K562 (cell line): ENCODE data around the gene MTSS2. TPM values are rescaled to one million over a fixed set of nuclear protein-coding genes. Genes with fewer than 3 reads are reported as not detected.

ENCODE experiments used
- ATAC-seq: fragments of 200-7000 bp; cut with Tn5 transposase; 3 replicates; pipeline ENCODE4 v1.9.1; 2020; ENCODE audit warnings: moderate library complexity
- BruUV-seq: library from RNA; stranded (reverse); fragments of 400-500 nt; replicated peaks from 2 replicates; lab custom pipeline; 2021; lab: Mats Ljungman, UMichigan
- CTCF ChIA-PET: fragments of 300-600 bp; formaldehyde crosslinking; extraction: SDS; loops from one replicate; lab custom pipeline; 2021; ENCODE audit warnings: low intra/inter-chr PET ratio; lab: Yijun Ruan, JAX
- POLR2A ChIA-PET: fragments of 300-600, 350-650 bp; sonication (Branson Sonifier 250); formaldehyde crosslinking; extraction: SDS; loops from one replicate; lab custom pipeline; 2021; ENCODE audit warnings: antibody characterized with exemption, inconsistent platforms; lab: Yijun Ruan, JAX
- DNase-seq, 4 experiments: peaks; one replicate each; pipeline versions ENCODE4 v3.0.0 to v3.0.0-alpha.2; 2011 to 2018; ENCODE audit warnings: low spot score in 3 of 4, mixed read lengths in 3 of 4; ENCODE audit errors: extremely low read depth in 1 of 4
- FAIRE-seq: peaks from 2 replicates; lab custom pipeline; 2011; peaks lifted over from hg19 to GRCh38; lab: Jason Lieb, UNC
- H2AFZ ChIP-seq: 2 replicates; pipeline ENCODE4 v1.6.0; 2011; ENCODE audit warnings: low read depth, low read length, control low read depth, inconsistent platforms
- H3K27ac ChIP-seq: fragments of 200-600 bp; 3 replicates; pipeline ENCODE4 v1.8.0; 2011; ENCODE audit warnings: low read depth, mild to moderate bottlenecking, control low read depth, inconsistent platforms, low read length, moderate library complexity, mixed read lengths; ENCODE audit errors: extremely low read depth
- H3K27me3 ChIP-seq, 2 experiments: fragments of 300-600 bp in 1 of 2; 2 replicates in 1 of 2; 3 replicates in 1 of 2; pipeline versions ENCODE4 v1.6.0 to v1.8.0; 2011; ENCODE audit warnings: inconsistent platforms in 2 of 2, low read length in 2 of 2, mild to moderate bottlenecking in 1 of 2, mixed read lengths in 1 of 2, moderate library complexity in 1 of 2; ENCODE audit not compliant: control insufficient read depth in 2 of 2, insufficient read depth in 2 of 2
- H3K36me3 ChIP-seq: fragments of 300-600 bp; 3 replicates; pipeline ENCODE4 v1.8.0; 2011; ENCODE audit warnings: mild to moderate bottlenecking, low read length, inconsistent platforms; ENCODE audit not compliant: control insufficient read depth, insufficient read depth
- H3K4me1 ChIP-seq, 2 experiments: fragments of 200-600 bp in 1 of 2; replicated peaks in 1 of 2; 2 replicates in 1 of 2; 3 replicates in 1 of 2; pipeline versions ENCODE4 v1.5.1 to v1.8.0; 2011; ENCODE audit warnings: inconsistent platforms in 2 of 2, low read length in 2 of 2, mild to moderate bottlenecking in 1 of 2, mixed read lengths in 1 of 2, moderate library complexity in 1 of 2; ENCODE audit not compliant: control insufficient read depth in 2 of 2, insufficient read depth in 2 of 2
- H3K4me2 ChIP-seq: 2 replicates; pipeline ENCODE4 v1.6.1; 2011; ENCODE audit warnings: low read length, control low read depth, inconsistent platforms, mixed read lengths; ENCODE audit not compliant: insufficient read depth
- H3K4me3 ChIP-seq: fragments of 200-600 bp; sonication (generic), shearing (Covaris generic); 2 replicates; pipeline ENCODE4 v1.5.1; 2016; ENCODE audit warnings: control low read depth, inconsistent platforms
- H3K79me2 ChIP-seq: fragments of 200-600 bp; 3 replicates; pipeline ENCODE4 v1.8.0; 2011; ENCODE audit warnings: low read length, inconsistent platforms; ENCODE audit not compliant: control insufficient read depth, insufficient read depth
- H3K9ac ChIP-seq, 2 experiments: 2 replicates each; pipeline versions ENCODE4 v1.6.0 to v1.6.1; 2011; ENCODE audit warnings: low read depth in 2 of 2, low read length in 2 of 2, control low read depth in 1 of 2, inconsistent platforms in 1 of 2, mild to moderate bottlenecking in 1 of 2, mixed read lengths in 1 of 2; ENCODE audit not compliant: insufficient read depth in 1 of 2
- H3K9me1 ChIP-seq: one replicate; pipeline ENCODE4 v1.6.0; 2011; ENCODE audit warnings: inconsistent platforms, mild to moderate bottlenecking, low read length, moderate library complexity; ENCODE audit not compliant: control insufficient read depth, insufficient read depth
- H3K9me3 ChIP-seq: replicated peaks from 2 replicates; pipeline ENCODE4 v1.5.1; 2011; ENCODE audit warnings: low read depth, low read length, inconsistent platforms; ENCODE audit not compliant: control insufficient read depth, insufficient read depth
- H4K20me1 ChIP-seq: replicated peaks from 2 replicates; pipeline ENCODE4 v1.6.1; 2011; ENCODE audit warnings: low read length, inconsistent platforms, mixed read lengths; ENCODE audit not compliant: control insufficient read depth, insufficient read depth
- ATF1 ChIP-seq, 2 experiments: fragments of 450-650 bp in 1 of 2; IDR thresholded peaks; 2 replicates each; pipeline ENCODE4 v1.6.1; 2016; ENCODE audit warnings: missing compliant biosample characterization in 1 of 2, missing genetic modification characterization in 1 of 2
- HNRNPL ChIP-seq: fragments of 200-400 bp; formaldehyde crosslinking; IDR thresholded peaks from 2 replicates; pipeline ENCODE4 v1.6.1; 2017; ENCODE audit warnings: low read depth, mild to moderate bottlenecking, low read length
- NONO ChIP-seq, 2 experiments: fragments of 200-400 bp in 1 of 2; fragments of 450-650 bp in 1 of 2; formaldehyde crosslinking in 1 of 2; IDR thresholded peaks; 2 replicates each; pipeline ENCODE4 v1.6.1; 2017; ENCODE audit warnings: low read depth in 2 of 2, mild to moderate bottlenecking in 2 of 2, moderate library complexity in 2 of 2, low read length in 1 of 2
- POLR2A ChIP-seq: fragments of 450-650 bp; conservative IDR thresholded peaks from 2 replicates; pipeline ENCODE4 v1.6.1; 2016
- POLR2G ChIP-seq: fragments of 200-400 bp; formaldehyde crosslinking; IDR thresholded peaks from 2 replicates; pipeline ENCODE4 v1.6.1; 2017; ENCODE audit warnings: low read depth, mild to moderate bottlenecking, antibody characterized with exemption, low read length, moderate library complexity
- RBM22 ChIP-seq: fragments of 200-400 bp; formaldehyde crosslinking; IDR thresholded peaks from 2 replicates; pipeline ENCODE4 v1.6.1; 2018; ENCODE audit warnings: low read length, low read depth; ENCODE audit not compliant: poor library complexity, severe bottlenecking
- SRSF3 ChIP-seq: fragments of 200-400 bp; formaldehyde crosslinking; IDR thresholded peaks from 2 replicates; pipeline ENCODE4 v1.6.1; 2016; ENCODE audit warnings: mild to moderate bottlenecking, low read length, moderate library complexity; ENCODE audit not compliant: insufficient read depth
- ZBTB33 ChIP-seq: sonication (generic); formaldehyde crosslinking; IDR thresholded peaks from 2 replicates; pipeline ENCODE4 v1.8.1; 2023; ENCODE audit warnings: mild to moderate bottlenecking, missing genetic modification reagents
- ZBTB34 ChIP-seq: fragments of 250-450 bp; sonication (Bioruptor Pico); IDR thresholded peaks from 2 replicates; pipeline ENCODE4 v1.8.0; 2021; ENCODE audit warnings: mild to moderate bottlenecking, moderate library complexity
- WGBS: fragments of 100-300 bp; shearing (Covaris generic); methylation state at CpG from one replicate; pipeline ENCODE4 v1.1.6; 2016; ENCODE audit warnings: low coverage, mixed read lengths; ENCODE audit not compliant: insufficient coverage; ENCODE audit errors: missing lambda C conversion rate; 5-methylcytosine and 5-hydroxymethylcytosine counted together
- in situ Hi-C: fragments of 300-500 bp; cut with MboI; formaldehyde crosslinking; loops from 4 replicates; pipeline ENCODE4 v1.15.0; 2018; ENCODE audit warnings: inconsistent platforms, mixed read lengths
- intact Hi-C: fragments of 100-400 bp; cut with micrococcal nuclease; formaldehyde crosslinking; loops from 2 replicates; pipeline ENCODE4 v1.14.2; 2022
- polyA plus RNA-seq, 8 experiments: library from polyadenylated mRNA; depleted of rRNA in 4 of 8; stranded (reverse) in 5 of 8; unstranded in 3 of 8; fragments of >200 nt; fragmentation: Nextera tagmentation in 2 of 8; fragmentation: Illumina TruSeq in 1 of 8; extraction: Ambion mirVana in 2 of 8; extraction: Trizol in 1 of 8; gene quantifications; 2 replicates each; pipeline versions ENCODE4 v1.2.1 to v1.2.3, GENCODE V29; 2011 to 2014; ENCODE audit warnings: inconsistent platforms in 1 of 8, missing spikeins in 1 of 8
- total RNA-seq, 7 experiments: library from RNA; depleted of rRNA in 6 of 7; stranded (reverse); fragments of >200 nt in 6 of 7; fragmentation: Illumina TruSeq in 2 of 7; extraction: Trizol in 2 of 7; gene quantifications; 2 replicates each; pipeline versions ENCODE4 v1.2.1 to v1.2.3, GENCODE V29; 2011 to 2021; ENCODE audit warnings: low replicate concordance in 1 of 7

The MTSS2 gene
- total and polyA plus RNA-seq, 9 of the 15 experiments (the other 6 are each of a cell fraction or from before 2014, with no cell fraction given) = 0.11 to 60.3 (median 16.9) TPM

- ATAC-seq (no peak), DNase-seq (no peak), FAIRE-seq (no peak)
- intact Hi-C loops = no loop called here
- Histone ChIP-seq H3K36me3 (peaks cover 55% of the 10 kb centered on the region), H3K9me3 (no peaks in the 10 kb centered on the region), H3K9me1 (no peaks in the 10 kb centered on the region), H3K4me1 (peaks cover 0 to 37% of the 10 kb centered on the region in 2 experiments; a peak in 2 of 5 replicates), H3K27ac (no peak overlapping the region), H3K79me2 (no peaks in the 10 kb centered on the region), H4K20me1 (no peaks in the 10 kb centered on the region), H3K27me3 (no peaks in the 10 kb centered on the region), H2AFZ (no peak overlapping the region), H3K4me2 (no peak overlapping the region), H3K9ac (no peak overlapping the region; a peak in 1 of 4 replicates), H3K4me3 (no peak overlapping the region)
- TF ChIP-seq ZBTB34 (no peak), HNRNPL (peak; percentile 53; the same call in 1 of the 2 replicates), SRSF3 (no peak), ZBTB33 (CRISPR knock-in tag) (0 out of 2 replicates have a peak, but pooled peaks have one; percentile 13), POLR2A (peak; percentile 33; the same call in 1 of the 2 replicates), NONO (IDR thresholded peaks at IDR 0.05; ENCODE audit: low read depth in 2 of 2, low read length in 1 of 2) (no peak), ATF1 (CRISPR knock-in tag; IDR thresholded peaks at IDR 0.05) (no peak), ATF1 (tag; IDR thresholded peaks at IDR 0.05) (no peak), POLR2G (peak; percentile 53), RBM22 (peak; percentile 31)
- WGBS = 96% methylated on average over 31 of the region's 56 CpGs
- POLR2A ChIA-PET = interaction anchor here (0.7 kb wide), 1 partner anchor 539 kb away, joined by 3 read pairs; no protein-coding TSS in a partner anchor
- CTCF ChIA-PET = interaction anchor here (0.6 kb wide), 1 partner anchor 11 kb away, joined by 4 read pairs; no protein-coding TSS in a partner anchor
- in situ Hi-C loops = no loop called here
- BruUV-seq = no TSS peak
Measured at GRCh38 chr16:70663524-70664324, 22.1 kb downstream of the MTSS2 start.
